ENCODE data around the gene SUSD4.

Gene SUSD4

DNA sequence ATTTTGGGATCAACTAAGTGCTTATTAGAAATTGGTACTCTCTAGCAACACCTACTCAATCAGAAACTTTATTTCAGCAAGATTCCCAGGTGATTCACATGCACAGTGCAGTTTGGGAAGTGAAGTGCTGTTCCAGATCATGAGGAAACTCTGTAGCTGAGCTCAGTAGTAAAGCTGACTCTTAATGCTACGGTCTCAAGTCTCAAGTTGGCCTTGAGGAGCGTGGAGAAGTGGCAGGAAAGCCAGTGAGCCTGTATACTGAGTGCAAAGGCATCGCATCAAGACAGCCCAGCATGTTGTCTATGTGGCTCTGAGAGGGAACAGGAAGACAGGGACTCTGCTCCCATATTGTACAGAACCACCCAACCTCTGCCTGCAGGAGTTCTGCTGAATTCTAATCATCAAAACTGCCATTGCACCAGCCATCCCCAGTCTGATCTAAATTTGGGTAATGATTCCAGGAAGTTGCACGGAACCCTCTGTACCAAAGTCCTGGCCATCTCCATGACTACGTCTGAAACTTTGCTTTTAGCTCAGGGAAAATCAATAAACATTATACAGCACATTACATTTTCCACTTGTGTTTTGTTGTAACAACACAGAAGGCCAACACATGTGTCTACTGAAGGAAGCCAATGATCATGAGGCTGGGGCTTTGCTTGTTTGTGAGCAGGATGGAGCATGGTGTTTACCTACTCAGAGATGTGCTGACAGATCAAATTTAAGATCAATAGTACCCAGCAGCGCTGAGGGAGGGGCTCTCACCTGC lies 115.8 kb downstream of the SUSD4 start:
- no peak for DNase-seq

DNA sequence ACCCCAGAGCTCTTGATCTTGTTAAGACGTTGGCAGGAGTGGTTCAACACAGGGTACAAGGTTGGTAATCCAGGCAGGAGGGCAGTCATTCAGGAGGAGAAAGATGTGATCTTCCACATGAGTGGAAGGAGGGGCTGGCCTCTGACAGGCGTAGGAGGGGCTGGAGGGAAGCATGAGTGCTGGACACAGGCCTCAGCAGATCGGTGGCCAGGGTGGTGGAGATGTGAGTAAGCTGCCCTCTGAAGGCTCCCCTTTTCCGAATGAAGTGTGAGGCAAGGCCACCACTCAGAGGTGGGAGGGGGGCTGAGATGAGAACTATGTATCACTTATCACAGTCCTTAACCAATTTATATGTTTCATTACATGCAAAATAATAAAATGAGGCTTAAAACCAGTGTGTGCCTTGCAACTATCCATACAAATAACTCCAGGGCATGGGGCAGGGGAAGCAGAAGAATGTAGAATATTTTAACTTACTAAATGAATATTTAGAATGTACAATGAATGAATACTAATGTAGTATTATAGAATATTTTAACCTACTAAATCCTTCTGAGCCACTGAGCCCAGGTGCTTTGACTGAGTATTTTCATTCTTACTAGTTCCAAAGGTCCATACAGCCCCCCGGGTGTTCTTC lies 117.4 kb downstream of the SUSD4 start:
- no peak for DNase-seq

DNA sequence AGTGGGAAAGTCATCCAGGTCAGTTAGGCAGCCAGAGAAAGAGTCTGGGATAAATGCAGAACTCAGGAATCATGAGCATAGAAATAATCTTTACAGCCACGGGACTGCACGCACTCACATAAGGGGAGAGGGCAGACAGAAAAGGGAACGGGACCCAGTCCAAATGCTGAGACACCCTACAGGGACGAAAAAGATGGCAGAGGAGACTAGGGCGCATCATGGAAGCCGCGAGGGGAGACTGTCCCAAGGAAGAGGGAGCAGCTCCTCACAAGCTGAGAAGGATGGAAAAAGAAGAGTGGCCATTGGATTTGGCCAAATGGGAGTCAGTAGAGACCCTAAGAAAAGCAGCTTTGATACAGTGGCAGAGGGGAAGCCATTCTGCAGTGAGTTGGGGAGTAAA lies 118.0 kb downstream of the SUSD4 start:
- DNase-seq, result no peak

DNA sequence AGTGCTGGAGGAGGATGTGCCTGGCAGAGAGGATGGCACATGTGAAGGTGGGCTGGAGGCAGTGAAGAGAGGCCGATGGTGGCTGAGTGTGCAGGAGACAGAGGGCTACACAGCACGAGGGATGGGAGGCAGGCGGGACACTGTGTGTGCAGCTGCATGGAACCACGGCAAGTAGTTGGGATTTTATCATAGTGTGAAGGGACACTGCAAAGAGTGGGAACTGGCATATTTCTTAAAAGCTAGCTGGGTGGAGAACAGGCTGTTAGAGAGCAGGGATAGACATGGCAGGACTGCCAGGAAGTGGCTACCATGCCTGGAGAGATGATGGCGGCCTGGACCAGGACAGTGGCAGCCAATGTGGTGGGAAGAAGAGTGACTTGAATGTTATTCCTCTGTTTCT lies 118.6 kb downstream of the SUSD4 start:
- DNase-seq, result no peak

DNA sequence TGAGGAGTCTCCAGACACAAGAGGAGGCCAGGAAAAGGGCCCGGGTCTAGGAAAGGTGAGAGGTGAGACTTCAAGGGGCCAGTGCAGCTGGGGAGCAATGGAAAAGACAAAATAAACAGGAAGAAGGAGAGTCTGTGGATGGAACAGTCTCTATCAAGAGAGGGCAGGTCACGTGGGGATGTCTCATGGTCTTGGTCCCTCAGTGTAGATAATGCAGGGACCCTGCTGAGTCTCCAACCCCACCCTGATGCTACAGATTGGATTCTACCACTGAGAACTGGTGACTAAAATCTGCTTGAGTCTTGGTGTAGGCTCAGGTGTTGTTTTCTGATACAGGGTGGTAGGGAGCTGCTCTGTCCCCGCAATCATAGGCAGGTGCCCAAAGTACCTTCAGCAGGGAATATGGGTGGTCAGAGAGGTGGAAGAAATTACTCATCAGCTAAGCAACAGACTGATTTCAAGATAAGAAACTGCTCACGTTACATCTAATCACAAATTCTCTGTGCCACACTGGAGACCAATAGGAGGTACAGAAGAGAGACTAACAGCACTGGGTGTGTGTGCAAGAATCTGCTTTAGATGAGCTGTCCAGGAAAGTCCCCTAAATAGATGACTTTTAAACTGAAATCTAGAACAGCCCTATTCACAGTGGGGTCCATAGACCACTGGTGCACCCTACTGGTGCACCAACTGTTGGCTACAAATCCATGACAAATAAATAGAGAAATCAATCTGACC lies 119.4 kb downstream of the SUSD4 start:
- DNase-seq, result no peak

DNA sequence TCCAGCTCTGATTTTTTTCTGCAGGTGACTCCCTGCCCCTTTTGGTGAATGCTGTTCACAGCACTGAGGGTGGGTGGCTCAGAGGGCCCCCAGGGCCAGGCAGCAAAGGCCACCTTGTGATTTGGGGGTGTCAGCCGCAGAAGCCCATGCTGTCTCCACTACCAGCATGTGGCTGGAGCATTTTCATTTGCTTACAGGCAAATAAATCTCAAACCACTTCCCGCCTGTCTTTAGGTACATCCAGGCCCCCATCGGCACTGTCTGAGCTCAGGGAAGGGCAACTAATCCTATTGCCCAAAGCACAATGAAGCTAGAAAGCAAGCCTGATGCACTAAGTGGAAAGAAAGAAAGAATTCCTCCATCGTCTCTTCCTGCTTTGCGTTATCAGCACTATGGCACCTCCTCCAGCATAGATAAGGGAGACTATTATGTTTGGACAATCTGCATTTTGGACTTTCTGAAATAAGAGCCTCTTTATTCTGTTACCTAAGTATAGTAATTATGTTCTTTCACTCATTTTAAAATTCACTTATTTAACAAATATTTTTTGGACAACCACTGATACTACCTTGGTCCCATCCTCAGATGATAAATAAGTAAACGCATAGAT lies 120.4 kb downstream of the SUSD4 start:
- no peak for DNase-seq

DNA sequence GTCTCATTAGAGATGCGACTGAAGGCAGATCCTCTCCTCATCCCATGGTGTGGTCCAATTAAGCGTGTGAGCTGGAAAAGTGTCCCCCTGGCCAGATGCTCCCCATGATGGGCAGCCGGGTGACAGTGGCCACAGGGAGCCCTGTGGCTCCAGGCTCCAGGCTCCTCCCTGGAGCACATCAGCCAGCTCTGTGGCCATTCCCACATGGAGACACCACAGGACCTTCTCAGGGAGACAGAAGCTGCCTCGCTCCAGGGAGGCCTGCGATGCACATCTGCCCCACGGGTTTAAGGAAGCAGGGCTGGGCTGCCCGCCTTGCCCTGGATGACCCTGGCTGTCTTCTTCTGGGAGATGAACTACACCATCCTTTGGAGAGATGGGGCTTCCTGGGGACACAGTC lies 121.0 kb downstream of the SUSD4 start:
- DNase-seq, result no peak

DNA sequence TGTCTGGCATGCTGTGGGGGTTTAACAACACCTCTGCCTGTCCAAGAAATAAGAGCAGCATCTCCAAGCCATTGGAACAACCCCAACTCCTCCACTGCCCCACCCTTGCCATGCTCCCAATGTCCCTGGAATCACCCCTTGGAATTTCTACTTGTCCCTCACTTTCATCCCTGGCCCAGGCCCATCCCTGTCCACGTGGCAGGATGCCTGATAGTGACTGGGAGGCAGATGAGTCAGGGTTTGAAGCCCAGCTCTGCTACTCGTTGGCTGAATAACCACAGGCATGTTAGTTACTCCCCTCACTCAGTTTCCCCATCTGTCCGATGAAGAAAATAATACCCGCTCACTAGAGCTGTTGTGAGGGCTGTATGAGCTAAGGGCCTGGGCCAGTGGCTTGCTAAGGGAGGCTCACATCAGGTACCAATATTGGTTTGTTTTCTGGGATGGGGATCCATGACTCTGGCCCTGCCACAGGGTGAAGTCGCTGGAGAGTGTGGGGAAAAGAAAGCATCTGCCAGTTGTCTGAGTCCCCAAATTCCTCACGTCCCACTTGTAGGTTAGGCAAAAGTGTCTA lies 121.5 kb downstream of the SUSD4 start:
- no peak for DNase-seq

DNA sequence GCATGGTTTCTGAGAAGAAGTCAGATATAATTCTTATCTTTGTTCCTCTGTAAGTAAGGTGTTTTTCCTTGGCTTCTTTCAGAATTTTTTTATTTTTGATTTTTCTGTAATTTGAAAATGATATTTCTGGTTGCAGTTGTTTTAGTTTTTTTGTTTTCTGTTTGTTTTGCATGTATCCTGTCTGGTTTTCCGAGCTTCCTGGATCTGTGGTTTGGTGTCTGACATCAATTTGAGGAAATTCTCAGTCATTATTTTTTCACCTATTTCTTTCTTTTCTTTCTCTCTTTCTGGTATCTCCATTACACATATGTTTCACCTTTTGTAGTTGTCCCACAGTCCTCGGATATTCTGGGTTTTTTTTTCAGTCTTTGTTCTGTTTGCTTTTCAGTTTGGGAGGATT lies 123.9 kb downstream of the SUSD4 start:
- no peak for DNase-seq

DNA sequence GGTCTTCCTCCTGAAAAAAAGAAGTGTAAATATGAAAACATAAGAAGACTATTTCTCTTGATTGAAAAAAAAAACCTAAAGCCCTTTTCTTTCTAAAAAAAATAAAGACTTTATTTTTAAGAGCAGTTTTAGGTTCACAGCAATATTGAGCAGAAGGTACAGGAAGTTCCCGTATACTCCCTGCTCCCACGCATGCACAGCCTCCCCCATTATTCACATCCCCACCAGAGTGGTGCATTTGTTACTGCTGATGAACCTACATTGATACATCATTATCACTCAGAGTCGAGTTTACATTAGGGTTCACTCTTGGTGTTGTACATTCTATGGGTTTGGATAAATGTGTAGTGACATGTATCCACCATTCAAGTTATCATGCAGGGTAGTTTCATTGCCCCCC lies 128.9 kb downstream of the SUSD4 start:
- DNase-seq, result no peak

DNA sequence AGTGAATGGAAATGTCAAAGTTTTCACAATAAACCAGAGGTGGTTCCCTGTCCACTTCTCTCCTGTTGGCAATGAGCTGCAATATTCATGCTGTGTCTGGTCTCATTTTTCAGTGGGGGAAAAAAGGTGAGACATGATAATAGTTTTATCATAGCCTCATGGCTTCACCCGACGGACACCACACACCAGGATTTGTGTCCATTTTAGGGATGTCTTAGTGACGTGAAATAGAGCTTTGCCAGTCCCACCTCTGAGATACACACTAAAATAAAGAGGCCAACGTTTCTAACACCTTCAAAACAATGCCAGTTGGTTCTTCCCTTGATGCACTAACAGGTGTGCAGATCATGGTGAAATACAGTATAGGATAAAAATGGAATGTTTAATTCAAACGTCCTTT lies 129.4 kb downstream of the SUSD4 start:
- DNase-seq, result no peak

DNA sequence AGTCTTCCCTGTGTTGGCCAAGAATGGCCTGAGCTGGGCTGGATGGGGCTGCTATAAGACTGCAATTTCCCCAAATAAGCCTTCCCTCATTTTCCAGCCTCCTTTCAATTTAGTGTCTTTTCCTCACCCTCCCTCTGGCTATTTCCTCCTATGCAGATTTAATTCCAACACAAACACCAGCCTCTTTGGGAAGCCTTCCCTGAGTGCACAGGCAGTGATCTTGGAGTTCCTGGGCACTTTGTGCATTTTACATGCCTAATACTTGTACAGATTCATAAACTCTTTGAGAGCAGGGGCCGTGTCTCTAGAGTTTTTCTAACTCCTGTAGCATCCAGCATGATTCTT lies 129.8 kb downstream of the SUSD4 start:
- no peak for DNase-seq

DNA sequence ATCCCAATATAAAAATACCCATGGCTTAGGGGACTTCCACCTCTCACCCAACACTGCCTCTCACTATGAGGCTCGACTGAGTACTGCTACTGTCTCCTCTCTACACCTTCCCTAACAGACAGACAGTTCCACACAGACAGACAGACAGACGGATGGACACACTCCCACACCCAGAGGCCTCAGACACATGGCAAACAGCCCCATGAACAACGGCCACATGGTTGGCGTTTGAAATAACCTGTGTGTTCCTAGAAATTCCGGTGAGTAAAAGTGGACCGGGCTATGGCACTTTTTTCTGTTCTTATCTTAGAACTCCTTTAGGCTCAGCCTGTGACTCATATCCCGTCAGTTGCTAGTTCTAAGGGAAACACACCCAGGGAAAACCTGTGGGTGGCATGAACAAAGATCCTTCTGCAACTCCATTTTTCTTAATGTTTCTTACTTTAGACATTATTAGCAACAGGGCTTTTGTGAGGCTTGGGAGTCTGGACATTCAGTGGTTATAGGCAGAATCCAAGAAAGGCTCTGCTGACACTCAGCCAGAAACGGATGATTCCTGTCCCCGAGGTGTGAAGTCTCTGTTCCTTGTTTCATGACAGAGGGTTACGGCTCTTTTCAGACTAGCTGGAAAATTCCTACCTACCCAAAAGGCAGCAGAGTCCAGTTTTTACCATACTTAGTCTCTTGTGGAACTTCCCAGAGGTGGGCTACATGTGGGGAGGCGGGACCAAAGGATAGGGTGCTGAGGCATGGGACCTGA lies 130.4 kb downstream of the SUSD4 start:
- no peak for DNase-seq

DNA sequence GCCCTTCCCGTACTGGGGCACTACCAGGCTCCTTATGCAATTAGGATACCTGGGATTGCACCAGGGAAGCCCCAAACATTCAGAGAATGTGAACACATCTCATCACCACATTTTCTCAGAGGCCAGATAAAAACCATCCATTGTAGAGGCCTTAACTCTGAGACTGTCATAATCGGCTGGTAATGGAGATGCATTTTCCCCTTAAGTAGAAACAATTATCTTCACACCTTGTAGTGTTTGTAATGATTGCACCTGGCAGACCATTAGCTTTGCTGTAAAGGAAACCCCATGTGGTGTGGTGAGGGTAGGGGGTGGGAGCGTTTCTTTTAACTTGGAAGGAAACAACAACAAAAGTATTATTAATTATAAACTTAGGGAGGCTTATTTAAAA lies 131.0 kb downstream of the SUSD4 start:
- DNase-seq, result no peak

DNA sequence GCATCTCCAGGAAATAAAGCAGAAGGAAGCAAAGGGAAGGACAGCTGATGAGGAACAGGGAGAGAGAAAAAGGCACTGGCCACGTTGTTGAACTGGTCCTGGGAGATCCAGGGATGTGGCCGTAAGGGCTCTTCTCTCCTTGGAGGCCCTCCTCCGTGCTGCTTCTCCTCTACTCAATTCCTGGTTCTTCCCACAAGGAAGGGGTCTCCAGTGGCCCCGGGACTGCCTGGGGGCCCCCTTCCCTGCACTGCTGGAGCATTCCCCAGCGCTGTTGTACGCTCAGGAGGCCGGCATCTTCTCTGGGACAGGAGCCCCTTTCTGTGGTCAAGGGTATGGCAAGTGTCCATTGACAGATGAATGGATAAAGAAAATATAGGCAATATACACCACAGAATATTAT lies 132.4 kb downstream of the SUSD4 start:
- DNase-seq, result no peak

DNA sequence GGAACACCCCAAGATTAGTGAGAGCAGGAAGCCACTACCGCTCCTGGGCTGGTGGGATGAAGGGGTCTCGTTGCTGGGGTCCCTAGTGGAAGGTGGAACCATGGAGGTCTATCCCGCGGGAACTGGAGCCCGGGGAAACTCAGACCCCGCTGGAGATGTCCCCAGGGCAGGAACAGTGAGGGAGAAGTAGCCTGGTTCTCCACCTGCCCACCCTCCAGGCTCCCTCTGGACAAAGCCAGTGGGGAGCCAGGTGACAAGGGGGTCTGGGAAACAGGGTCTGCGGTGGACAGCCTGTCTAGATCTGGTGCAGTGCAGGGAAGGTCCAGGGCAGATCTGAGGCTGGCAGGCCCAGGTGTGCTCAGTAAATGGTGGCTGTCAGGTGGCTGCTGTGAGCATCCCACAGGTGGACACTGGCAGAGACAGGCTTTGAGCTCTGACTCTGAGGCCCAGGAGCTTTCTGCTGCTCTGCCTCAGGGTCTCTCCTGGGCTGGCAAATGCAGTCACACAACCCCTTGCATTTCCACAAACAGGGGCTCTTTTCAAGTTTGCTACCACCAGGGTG lies 132.9 kb downstream of the SUSD4 start:
- no peak for DNase-seq

DNA sequence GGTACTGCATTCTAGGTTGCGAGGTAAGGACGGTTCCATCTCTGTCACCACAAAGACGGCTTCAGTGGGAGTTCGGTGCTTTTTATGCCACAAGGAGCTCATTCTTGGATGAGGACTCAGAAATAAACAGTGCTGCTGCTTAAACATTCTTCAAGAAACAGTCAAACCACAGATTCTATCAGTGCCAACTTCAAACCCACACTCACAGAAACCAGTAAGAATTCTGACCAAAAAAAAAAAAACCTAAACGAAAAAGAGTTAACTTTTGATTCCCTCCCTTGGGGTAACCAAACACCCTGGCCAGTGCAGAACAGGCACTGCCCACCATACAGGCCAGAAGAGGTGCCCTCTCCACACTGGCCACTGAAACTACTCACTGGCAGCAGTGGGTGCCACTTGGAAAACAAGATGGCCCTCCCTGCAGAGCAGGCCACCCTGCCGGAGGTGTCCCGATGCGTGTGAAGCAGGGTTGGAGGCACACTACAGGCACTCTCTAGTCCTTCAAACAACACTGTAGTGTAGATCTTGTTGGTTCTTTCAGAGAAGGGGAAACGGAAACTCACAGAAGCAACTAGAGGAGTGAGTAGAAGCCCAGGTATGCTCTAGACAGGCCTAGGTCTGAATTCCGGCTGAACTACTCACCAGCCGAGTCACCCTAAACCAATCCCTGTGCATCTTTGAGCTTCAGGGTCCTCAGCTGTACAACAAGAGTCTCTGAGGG lies 133.7 kb downstream of the SUSD4 start:
- no peak for DNase-seq

DNA sequence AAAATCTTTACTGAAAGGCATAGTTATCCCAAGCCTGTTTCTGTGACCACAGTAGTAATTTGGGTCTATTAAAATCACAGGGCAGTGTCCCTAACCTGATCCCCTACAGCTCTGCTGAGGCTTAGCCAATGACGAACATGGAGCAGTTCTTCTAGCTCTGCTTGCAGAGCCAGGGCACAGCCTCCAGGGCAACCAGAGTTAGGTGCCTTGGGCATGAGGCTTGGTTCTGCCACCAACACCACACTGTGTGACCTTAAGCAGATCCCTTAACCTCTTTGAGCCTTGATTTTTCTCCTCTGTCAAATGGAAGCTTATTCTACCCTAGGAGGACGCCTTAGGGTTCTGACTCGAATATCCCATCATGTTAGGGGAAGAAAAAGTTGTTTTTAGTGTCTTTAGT lies 134.2 kb downstream of the SUSD4 start:
- no peak for DNase-seq

DNA sequence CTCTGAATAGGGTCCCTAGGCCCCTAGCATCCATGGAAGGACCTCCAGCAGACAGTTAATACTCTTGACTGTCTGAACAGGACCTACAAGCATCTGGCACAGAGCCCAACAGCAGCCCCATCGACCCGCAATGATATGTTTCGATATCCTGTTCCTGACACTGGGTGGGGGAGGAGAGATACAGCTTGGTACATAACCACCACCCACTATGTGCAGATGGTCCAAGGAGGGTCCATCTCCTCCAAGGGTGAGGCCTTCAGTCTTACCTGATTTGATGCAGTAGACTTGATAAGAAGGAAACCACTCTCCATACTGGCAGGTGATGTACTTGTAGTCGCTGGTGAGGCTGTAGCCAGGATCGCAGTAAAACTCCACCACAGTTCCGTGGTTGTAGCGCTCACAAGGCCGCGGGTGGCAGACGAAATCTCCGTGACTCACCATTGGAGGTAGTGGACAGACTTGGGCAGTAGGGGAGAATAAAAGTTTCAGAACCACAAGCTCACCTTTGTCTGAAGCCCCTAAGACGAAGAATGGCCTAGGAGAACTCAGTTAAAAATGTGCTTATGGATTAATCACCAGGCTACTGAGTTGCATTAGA lies 134.9 kb downstream of the SUSD4 start:
- DNase-seq, result no peak

DNA sequence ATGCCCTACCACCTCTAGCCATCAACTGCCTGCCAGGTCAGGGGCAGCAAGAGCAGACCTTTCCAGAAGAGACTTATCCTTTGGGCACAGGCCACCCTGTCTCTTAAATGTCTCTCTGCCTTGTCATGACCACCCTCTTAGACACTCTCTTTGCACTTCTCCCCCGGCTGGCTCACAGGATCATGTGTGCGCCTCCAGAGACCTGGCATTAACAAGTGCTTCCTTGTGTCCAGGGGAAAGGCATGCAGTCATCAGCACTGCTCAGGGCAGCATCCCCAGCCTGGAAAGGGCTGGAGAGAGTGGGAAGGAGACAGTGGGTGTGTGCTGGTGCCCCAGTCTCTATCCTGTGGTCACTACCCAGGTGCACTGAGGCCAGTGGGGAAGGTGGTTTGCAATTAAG lies 135.8 kb downstream of the SUSD4 start:
- no peak for DNase-seq

DNA sequence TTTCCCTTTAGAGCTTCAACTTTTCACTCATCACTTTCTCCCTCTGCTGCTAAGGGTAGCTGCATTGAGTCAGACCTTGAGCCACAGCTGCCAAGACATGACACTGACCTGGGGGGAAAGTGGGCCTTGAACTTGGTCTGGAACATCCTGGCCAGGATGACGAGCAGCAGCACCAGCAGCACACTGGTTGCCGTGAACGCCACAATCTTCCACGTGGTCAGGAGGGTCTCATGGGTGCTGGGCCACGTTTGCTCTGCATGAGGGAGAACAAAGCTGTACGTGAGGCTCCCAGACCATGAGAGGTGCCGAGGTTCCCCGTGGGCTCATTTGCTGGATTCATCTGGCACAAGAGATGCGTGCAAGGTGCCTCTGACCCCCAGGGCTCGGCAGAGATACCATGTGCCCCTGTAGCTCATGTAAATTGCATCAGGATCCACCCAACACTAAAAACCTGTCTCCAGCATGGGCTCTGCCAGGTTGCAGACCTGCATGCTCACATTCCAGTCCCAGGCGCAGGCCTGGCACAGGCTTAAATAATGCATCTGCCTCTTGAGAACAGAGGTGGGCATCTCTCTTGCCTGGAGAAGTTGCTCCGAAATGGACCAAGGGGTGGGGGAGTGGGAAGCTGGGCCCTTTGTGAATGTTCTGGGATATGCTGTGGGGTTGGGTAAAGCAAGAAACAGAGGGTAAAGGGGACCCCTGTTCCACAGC lies 136.3 kb downstream of the SUSD4 start:
- no peak for DNase-seq
